GM18526 (cell line): ENCODE measurements around the gene BLID.

Experiments
- POLR2A ChIP-seq: IDR thresholded peaks from 3 replicates; pipeline ENCODE4 v1.6.1; 2011; ENCODE audit not compliant: insufficient read length; ENCODE audit errors: extremely low read depth

BLID gene

GRCh38 chr11:122101625-122102291 is 14.3 kb downstream of the BLID start:
- TF ChIP-seq POLR2A: no peak

- TF ChIP-seq POLR2A: no peak
Measured at GRCh38 chr11:122100756-122101080, 15.3 kb downstream of the BLID start.

GRCh38 chr11:122100037-122100755 is 15.8 kb downstream of the BLID start:
- no peak for TF ChIP-seq POLR2A

GRCh38 chr11:122099374-122100036 is 16.5 kb downstream of the BLID start:
- no peak for TF ChIP-seq POLR2A

- no peak for TF ChIP-seq POLR2A
Measured at GRCh38 chr11:122098261-122098980, 17.6 kb downstream of the BLID start.

- no peak for TF ChIP-seq POLR2A
Measured at GRCh38 chr11:122097419-122098001, 18.5 kb downstream of the BLID start.

- TF ChIP-seq POLR2A: no peak
Measured at GRCh38 chr11:122096272-122097112, 19.5 kb downstream of the BLID start.

GRCh38 chr11:122095681-122096262 is 20.2 kb downstream of the BLID start:
- TF ChIP-seq POLR2A: no peak

- TF ChIP-seq POLR2A: no peak
Measured at GRCh38 chr11:122094836-122095235, 21.2 kb downstream of the BLID start.

- TF ChIP-seq POLR2A: no peak
Measured at GRCh38 chr11:122093731-122094275, 22.2 kb downstream of the BLID start.

GRCh38 chr11:122091835-122092234 is 24.2 kb downstream of the BLID start:
- no peak for TF ChIP-seq POLR2A

GRCh38 chr11:122089111-122089510 is 26.9 kb downstream of the BLID start:
- TF ChIP-seq POLR2A: no peak

- TF ChIP-seq POLR2A: no peak
Measured at GRCh38 chr11:122085712-122086111, 30.3 kb downstream of the BLID start.

- no peak for TF ChIP-seq POLR2A
Measured at GRCh38 chr11:122085264-122085663, 30.8 kb downstream of the BLID start.
